ENCODE data around the gene WSCD2. TPM values are rescaled to one million over a fixed set of nuclear protein-coding genes. Genes with fewer than 3 reads are reported as not detected.

WSCD2 gene
- total RNA-seq, 4 donors from 2014 or later = under 0.01 to 1.5 (median 0.49) TPM; not detected in 1

DNA sequence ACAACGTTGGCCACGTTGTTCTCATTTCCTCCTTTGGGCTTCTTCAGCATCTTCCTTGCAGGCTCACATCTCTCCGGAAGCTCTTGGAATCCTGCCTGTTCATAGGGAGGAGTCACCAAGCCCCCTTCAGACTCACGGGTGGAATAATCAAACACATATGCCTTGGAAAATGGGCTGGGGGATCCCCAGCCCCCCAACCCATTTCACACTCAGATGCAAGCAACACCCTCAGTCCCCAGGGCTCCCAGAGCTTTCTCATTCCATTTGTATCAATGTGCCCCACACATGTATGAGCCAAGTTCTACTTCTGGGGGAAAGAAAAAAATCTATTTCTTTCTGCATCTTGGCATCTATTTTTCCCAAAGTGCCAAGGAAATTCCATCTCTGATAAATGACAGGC, 33.1 kb downstream of the WSCD2 start:
- TF ChIP-seq, protein P1, sequence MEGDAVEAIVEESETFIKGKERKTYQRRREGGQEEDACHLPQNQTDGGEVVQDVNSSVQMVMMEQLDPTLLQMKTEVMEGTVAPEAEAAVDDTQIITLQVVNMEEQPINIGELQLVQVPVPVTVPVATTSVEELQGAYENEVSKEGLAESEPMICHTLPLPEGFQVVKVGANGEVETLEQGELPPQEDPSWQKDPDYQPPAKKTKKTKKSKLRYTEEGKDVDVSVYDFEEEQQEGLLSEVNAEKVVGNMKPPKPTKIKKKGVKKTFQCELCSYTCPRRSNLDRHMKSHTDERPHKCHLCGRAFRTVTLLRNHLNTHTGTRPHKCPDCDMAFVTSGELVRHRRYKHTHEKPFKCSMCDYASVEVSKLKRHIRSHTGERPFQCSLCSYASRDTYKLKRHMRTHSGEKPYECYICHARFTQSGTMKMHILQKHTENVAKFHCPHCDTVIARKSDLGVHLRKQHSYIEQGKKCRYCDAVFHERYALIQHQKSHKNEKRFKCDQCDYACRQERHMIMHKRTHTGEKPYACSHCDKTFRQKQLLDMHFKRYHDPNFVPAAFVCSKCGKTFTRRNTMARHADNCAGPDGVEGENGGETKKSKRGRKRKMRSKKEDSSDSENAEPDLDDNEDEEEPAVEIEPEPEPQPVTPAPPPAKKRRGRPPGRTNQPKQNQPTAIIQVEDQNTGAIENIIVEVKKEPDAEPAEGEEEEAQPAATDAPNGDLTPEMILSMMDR (IDR thresholded peaks at IDR 0.05; ENCODE audit: low read depth) = no peak

DNA sequence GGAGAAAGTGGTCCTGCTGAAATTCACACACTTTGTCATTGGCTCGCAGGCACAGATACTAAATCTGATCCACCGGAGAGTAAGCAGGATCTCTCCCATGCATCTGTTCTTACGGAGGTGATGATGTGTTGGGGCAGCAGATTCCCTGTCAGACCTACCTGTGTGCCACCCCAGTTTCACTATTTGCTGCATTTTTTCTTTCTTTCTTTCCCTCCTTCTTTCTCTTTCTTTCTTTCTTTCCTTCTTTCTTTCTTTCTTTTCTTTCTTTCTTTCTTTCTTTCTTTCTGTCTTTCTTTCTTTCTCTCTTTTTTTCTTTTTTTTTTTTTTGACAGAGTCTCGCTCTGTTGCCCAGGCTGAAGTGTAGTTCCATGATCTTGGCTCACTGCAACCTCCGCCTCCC, 37.4 kb downstream of the WSCD2 start:
- TF ChIP-seq, protein P1 (IDR thresholded peaks at IDR 0.05; ENCODE audit: low read depth) = no peak

DNA sequence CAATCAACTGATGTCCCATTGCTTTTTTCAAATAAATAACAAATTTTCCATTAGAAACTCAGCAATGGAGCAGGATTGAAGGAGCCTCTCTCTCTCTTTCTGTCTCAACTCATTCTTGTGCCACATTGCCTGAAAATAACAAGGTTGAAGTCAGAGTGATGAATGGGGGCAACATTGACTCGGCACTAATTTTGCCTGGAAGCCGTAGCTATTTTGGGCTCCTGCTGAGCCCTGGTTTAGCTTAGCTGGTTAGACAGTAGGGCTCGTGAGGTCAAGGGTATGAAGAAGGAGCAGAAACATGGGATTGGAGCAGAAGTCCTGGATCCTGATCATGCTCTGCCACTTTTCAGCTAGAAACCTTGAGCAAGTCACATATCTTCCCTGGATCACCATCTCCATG, 38.9 kb downstream of the WSCD2 start:
- TF ChIP-seq, protein P1 (IDR thresholded peaks at IDR 0.05; ENCODE audit: low read depth) = no peak

DNA sequence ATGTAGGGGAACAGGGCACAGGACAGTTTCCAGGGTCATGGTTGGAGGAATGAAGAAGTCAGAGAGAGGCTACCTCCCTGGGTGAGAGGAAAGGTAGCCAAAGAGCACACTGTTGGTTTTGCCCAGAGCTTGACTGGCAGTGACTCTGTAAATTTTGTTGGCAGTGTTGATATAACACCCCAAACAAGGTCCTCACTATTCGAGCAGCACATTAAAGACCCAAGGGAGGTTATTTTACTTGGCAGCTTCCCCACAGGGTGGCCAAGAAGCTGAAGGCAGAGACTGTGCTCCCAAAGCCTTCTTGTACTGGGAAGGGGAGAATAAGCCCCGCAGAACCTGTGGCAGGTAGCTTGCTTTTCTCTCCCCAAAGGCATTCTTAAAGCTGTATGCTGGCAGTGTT, 40.6 kb downstream of the WSCD2 start:
- TF ChIP-seq, protein P1 (IDR thresholded peaks at IDR 0.05; ENCODE audit: low read depth) = no peak

DNA sequence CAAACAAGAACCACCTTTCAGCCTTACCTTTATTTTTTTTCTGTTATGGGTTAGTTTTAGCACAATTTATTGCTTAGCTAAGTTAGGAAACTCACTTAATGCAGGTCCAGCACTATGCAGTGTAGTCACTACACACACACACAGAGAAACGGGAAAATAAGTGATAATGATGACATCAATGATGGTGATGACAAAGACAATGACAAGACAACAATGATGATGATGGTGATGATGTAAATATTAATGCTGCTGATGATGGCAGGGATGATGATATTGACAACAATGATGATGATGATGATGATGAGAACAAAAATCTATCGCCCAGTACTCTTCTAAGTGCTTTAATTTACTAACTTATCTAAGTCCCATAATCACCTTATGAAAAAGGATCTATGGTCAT, 41.1 kb downstream of the WSCD2 start:
- TF ChIP-seq, protein P1 (IDR thresholded peaks at IDR 0.05; ENCODE audit: low read depth) = no peak

DNA sequence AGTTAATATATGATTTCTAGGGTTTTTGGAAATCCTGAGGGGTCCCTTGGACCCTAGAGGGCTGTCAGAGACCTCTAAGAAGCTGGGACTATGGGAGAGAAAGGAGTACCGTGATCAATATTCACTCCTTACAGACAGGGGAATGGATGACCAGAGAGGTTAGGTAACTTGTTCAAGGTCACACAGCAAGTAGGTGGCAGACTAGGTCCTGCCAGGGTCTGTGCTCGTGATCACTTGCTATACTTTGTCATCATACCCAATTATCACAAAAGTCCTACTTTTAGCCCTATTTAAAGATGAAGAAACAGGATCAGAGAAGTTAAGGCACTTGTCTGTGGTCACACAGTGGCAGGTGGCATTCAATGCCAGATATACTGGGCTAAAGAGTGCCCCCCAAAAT, 42.9 kb downstream of the WSCD2 start:
- TF ChIP-seq, protein P1 (IDR thresholded peaks at IDR 0.05; ENCODE audit: low read depth) = no peak

DNA sequence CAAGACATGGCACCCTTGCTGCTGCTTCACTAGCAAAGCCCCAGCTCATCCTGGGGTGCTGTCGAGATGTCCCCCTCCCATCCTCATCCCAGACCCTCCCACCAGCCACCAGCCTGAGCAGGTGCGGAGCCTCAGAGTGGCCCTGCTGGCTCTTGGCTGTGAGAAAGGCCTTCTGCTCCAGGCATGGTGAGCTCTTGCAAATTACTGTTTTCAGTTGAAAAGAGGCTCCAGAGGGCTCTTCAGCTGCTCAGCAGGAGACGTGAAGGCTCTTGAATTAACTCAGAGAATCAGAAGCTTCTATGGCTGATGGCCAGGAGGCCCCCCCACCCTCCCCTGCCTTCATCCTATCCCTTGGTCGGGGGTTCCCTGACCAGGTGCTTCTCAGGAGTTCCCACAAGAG, 44.1 kb downstream of the WSCD2 start:
- TF ChIP-seq, protein P1 (IDR thresholded peaks at IDR 0.05; ENCODE audit: low read depth) = no peak
